Lung (tissue), 12 donors: ENCODE measurements around the gene TMEM11. TPM values are rescaled to one million over a fixed set of nuclear protein-coding genes. Genes with fewer than 3 reads are reported as not detected.

Experiments
- ATAC-seq: fragments of 200-7000 bp; cut with Tn5 transposase; one replicate; pipeline ENCODE4 v1.9.1; 2020; ENCODE audit warnings: moderate number of reproducible peaks; ENCODE audit not compliant: insufficient read depth, low FRiP score
- DNase-seq, 3 donors: peaks; one replicate each; pipeline ENCODE4 v3.0.0-alpha.2; 2013 to 2017
- H3K27ac ChIP-seq, 2 donors: one replicate each; pipeline ENCODE4 v1.5.1; 2013; ENCODE audit warnings: mild to moderate bottlenecking in 2 of 2, moderate library complexity in 2 of 2, control low read depth in 1 of 2, inconsistent platforms in 1 of 2, low read depth in 1 of 2, low read length in 1 of 2
- H3K27me3 ChIP-seq, 3 donors: one replicate each; pipeline ENCODE4 v1.5.1; 2013; ENCODE audit warnings: low read length in 2 of 3; ENCODE audit not compliant: control insufficient read depth in 3 of 3, insufficient read depth in 3 of 3
- H3K36me3 ChIP-seq, 4 donors: one replicate each; pipeline ENCODE4 v1.5.1; 2013; ENCODE audit warnings: low read length in 4 of 4, mild to moderate bottlenecking in 1 of 4, moderate library complexity in 1 of 4; ENCODE audit not compliant: control insufficient read depth in 4 of 4, insufficient read depth in 4 of 4
- H3K4me1 ChIP-seq, 5 donors: one replicate each; pipeline ENCODE4 v1.5.1; 2013; ENCODE audit warnings: low read length in 5 of 5, mild to moderate bottlenecking in 2 of 5, moderate library complexity in 1 of 5; ENCODE audit not compliant: control insufficient read depth in 5 of 5, insufficient read depth in 5 of 5
- H3K4me3 ChIP-seq: one replicate; pipeline ENCODE4 v1.5.1; 2013; ENCODE audit warnings: mild to moderate bottlenecking, control low read depth, moderate library complexity
- H3K9ac ChIP-seq, 2 donors: one replicate each; pipeline ENCODE4 v1.5.1; 2013; ENCODE audit warnings: low read length in 2 of 2, control low read depth in 1 of 2; ENCODE audit not compliant: insufficient read depth in 1 of 2
- H3K9me3 ChIP-seq, 4 donors: one replicate each; pipeline ENCODE4 v1.5.1; 2013; ENCODE audit warnings: low read length in 3 of 4, mild to moderate bottlenecking in 1 of 4, moderate library complexity in 1 of 4; ENCODE audit not compliant: control insufficient read depth in 4 of 4, insufficient read depth in 3 of 4
- WGBS, 2 donors: extraction: QIAGEN DNeasy Blood & Tissue Kit; methylation state at CpG; one replicate each; pipeline ENCODE4 v1.1.7; 2013; 5-methylcytosine and 5-hydroxymethylcytosine counted together
- polyA plus RNA-seq, 2 donors: library from polyadenylated mRNA; stranded (reverse); fragments of 200-250 nt; gene quantifications; one replicate each; pipeline ENCODE4 v1.2.1, GENCODE V29; 2013
- total RNA-seq, 2 donors: library from RNA; depleted of rRNA in 1 of 2; stranded (reverse); fragments of >200 nt in 1 of 2; gene quantifications; one replicate each; pipeline ENCODE4 v1.2.1, GENCODE V29; 2014 to 2021
- TF ChIP-seq, protein P1 (sequence below): IDR thresholded peaks from 2 replicates; pipeline ENCODE4 v1.5.1; 2012; ENCODE audit warnings: mild to moderate bottlenecking; ENCODE audit errors: control extremely low read depth, extremely low read depth
- donor health status: control.
- donor health status: control.
- donor health status: Bipolar disorder and iron deficiency.
- donor health status: healthy.
- donor health status: DM: yes; HTN: yes; CAD: no.

Gene TMEM11
- total and polyA plus RNA-seq, 4 donors = 12.1 to 29.4 (median 27.1) TPM

- 88 to 90% methylated on average over 11 of the region's 11 CpGs for WGBS, 2 donors
- Histone ChIP-seq H3K36me3 (peaks cover 0 to 21% (median 0%) of the 10 kb centered on the region in 4 donors), H3K4me1 (no peaks in the 10 kb centered on the region), H3K9me3 (no peaks in the 10 kb centered on the region), H3K27ac (no peak overlapping the region), H3K4me3 (no peak overlapping the region), H3K9ac (no peak overlapping the region), H3K27me3 (no peaks in the 10 kb centered on the region)
- TF ChIP-seq, protein P1, sequence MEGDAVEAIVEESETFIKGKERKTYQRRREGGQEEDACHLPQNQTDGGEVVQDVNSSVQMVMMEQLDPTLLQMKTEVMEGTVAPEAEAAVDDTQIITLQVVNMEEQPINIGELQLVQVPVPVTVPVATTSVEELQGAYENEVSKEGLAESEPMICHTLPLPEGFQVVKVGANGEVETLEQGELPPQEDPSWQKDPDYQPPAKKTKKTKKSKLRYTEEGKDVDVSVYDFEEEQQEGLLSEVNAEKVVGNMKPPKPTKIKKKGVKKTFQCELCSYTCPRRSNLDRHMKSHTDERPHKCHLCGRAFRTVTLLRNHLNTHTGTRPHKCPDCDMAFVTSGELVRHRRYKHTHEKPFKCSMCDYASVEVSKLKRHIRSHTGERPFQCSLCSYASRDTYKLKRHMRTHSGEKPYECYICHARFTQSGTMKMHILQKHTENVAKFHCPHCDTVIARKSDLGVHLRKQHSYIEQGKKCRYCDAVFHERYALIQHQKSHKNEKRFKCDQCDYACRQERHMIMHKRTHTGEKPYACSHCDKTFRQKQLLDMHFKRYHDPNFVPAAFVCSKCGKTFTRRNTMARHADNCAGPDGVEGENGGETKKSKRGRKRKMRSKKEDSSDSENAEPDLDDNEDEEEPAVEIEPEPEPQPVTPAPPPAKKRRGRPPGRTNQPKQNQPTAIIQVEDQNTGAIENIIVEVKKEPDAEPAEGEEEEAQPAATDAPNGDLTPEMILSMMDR = no peak
- no peak for DNase-seq
- ATAC-seq = no peak
Observed at GRCh38 chr17:21241564-21241963, 27.6 kb upstream of the TMEM11 start.

DNA sequence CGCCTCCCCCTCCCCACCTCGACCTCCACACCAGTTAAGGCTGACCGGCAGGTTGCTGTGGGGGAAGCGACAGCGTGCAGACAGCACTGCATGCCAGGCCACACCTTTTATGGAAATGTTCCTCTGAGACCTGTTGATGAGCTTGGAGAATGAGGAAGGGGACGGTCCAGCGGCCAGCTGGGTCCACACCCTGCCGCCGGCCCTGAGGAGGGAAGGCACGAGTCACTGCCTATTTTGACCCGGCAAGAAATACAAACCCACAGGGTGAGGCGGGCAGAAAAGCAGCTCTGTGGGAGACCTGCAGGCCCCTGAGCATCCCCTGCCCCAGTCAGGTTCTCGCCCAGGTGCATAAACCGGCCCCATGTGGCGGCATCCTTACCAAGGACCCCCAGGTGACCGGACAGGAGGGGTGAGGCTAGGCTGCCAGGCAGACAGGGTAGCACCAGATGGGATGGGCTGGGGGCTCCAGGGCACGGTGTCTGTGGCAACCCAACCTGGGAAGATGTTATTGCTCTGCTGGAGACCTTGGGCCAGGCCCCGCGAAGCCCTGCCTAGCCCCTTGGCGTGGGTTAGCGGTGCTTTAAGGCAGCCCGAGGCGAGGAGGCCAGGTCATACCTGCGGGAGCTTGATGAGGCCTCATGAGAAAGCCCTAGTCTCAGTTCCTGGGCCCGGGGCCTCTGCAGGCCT, 26.6 kb upstream of the TMEM11 start:
- Histone ChIP-seq H3K36me3 (peaks cover 0 to 21% (median 0%) of the 10 kb centered on the region in 4 donors), H3K4me3 (no peak overlapping the region), H3K27me3 (no peaks in the 10 kb centered on the region), H3K9me3 (no peaks in the 10 kb centered on the region), H3K27ac (no peak overlapping the region), H3K9ac (no peak overlapping the region), H3K4me1 (no peaks in the 10 kb centered on the region)
- WGBS, 2 donors = 76 to 86% methylated on average over 25 of the region's 25 CpGs
- DNase-seq (no peak), ATAC-seq (no peak)
- TF ChIP-seq, protein P1 = no peak

- ATAC-seq = no peak
Observed at GRCh38 chr17:21239680-21240368, 25.9 kb upstream of the TMEM11 start.

More at GRCh38 chr17:21239680-21240368, 25.9 kb upstream of the TMEM11 start:
- H3K4me1 ChIP-seq = no peaks in the 10 kb centered on the region
- TF ChIP-seq, protein P1 = no peak
- H3K9me3 ChIP-seq = no peaks in the 10 kb centered on the region
- no peak overlapping the region for H3K9ac ChIP-seq
- WGBS, 2 donors = 84 to 91% methylated on average over 12 of the region's 12 CpGs
- no peaks in the 10 kb centered on the region for H3K27me3 ChIP-seq
- peaks cover 0 to 21% (median 0%) of the 10 kb centered on the region in 4 donors for H3K36me3 ChIP-seq
- no peak overlapping the region for H3K27ac ChIP-seq
- H3K4me3 ChIP-seq = no peak overlapping the region
- DNase-seq = no peak
